ENCODE data around the gene CLEC17A.

DNA sequence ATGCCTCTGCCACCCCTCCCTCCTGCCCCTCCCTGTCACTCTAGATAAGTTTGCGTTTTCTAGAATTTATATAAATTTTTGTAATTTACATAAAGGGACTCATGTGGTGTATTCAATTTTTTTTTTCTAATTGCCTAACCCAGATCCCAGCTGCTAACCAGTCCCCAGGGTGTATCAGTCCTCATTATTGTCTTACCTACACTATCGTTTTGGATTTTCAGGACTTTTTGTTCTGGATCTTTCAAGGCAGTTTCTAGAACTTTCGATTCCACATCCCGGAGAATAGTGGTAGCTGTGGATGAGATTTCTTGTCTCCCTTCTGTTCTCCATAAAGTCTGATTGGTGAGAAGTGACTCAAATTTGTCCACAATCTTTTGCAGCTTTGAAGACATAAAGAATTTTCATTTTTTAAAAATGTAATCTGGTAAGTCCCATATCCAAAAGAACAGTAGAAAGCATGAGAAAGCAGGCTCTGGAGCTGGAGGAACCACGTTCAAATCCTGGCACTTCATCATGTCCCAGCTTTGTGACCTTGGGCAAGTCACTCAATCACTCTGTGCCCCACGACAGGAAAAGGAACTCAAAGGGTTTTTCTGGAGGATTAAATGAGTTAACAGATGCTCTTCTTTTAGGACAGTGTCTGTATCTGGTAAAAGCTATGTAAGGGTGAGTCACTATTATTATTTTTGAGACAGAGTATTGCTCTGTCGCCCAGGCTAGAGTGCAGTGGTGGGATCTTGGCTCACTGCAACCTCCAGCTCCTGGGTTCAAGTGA lies 72.1 kb downstream of the CLEC17A start:
- TF ChIP-seq POLR2AphosphoS5 (IDR thresholded peaks at IDR 0.05) = no peak
- TF ChIP-seq CTCF (IDR thresholded peaks at IDR 0.05) = no peak
- TF ChIP-seq EP300 (IDR thresholded peaks at IDR 0.05; ENCODE audit: low read depth) = no peak
